GM23338 (cell line): ENCODE results near the gene NDUFB2. TPM values are rescaled to one million over a fixed set of nuclear protein-coding genes. Genes with fewer than 3 reads are reported as not detected.
"Not testable (repeated sequence)": the region's sequence is repeated elsewhere in the genome, so short reads cannot be mapped to it uniquely, and the experiment has no call there.

Experiments
- ATAC-seq: fragments of 200-7000 bp; cut with Tn5 transposase; 3 replicates; pipeline ENCODE4 v1.9.1; 2020
- DNase-seq: peaks from one replicate; pipeline ENCODE4 v3.0.0-alpha.2; 2015; ENCODE audit warnings: low spot score
- H2AFZ ChIP-seq: fragments of 200-600 bp; sonication (generic); 2 replicates; pipeline ENCODE4 v1.8.0; 2016; ENCODE audit warnings: antibody characterized with exemption, mild to moderate bottlenecking, moderate library complexity
- H3F3A ChIP-seq: fragments of 200-600 bp; sonication (generic); replicated peaks from 2 replicates; pipeline ENCODE4 v1.8.0; 2017; ENCODE audit warnings: antibody characterized with exemption, mixed run types, low read depth
- H3K27ac ChIP-seq: fragments of 200-600 bp; sonication (generic); 2 replicates; pipeline ENCODE4 v1.6.1; 2016; ENCODE audit warnings: low read depth
- H3K27me3 ChIP-seq: fragments of 200-600 bp; sonication (generic); 2 replicates; pipeline ENCODE4 v1.8.0; 2016; ENCODE audit warnings: mild to moderate bottlenecking, mixed run types, moderate library complexity; ENCODE audit not compliant: insufficient read depth
- H3K36me3 ChIP-seq: fragments of 200-600 bp; sonication (generic); 2 replicates; pipeline ENCODE4 v1.8.0; 2016; ENCODE audit warnings: mild to moderate bottlenecking; ENCODE audit not compliant: insufficient read depth
- H3K4me1 ChIP-seq: fragments of 200-600 bp; sonication (generic); 2 replicates; pipeline ENCODE4 v1.8.0; 2016; ENCODE audit warnings: mild to moderate bottlenecking, moderate library complexity; ENCODE audit not compliant: insufficient read depth
- H3K4me2 ChIP-seq: fragments of 200-600 bp; sonication (generic); 2 replicates; pipeline ENCODE4 v1.7.1; 2017; ENCODE audit warnings: mixed run types
- H3K4me3 ChIP-seq: fragments of 200-600 bp; sonication (generic); 2 replicates; pipeline ENCODE4 v1.6.1; 2016; ENCODE audit warnings: mixed run types
- H3K79me2 ChIP-seq: fragments of 200-600 bp; sonication (generic); replicated peaks from 2 replicates; pipeline ENCODE4 v1.8.0; 2017; ENCODE audit warnings: mild to moderate bottlenecking; ENCODE audit not compliant: insufficient read depth
- H3K9me2 ChIP-seq: fragments of 200-600 bp; sonication (generic); 2 replicates; pipeline ENCODE4 v1.8.0; 2017; ENCODE audit not compliant: insufficient read depth
- H4K20me1 ChIP-seq: fragments of 200-600 bp; sonication (generic); replicated peaks from 2 replicates; pipeline ENCODE4 v1.8.0; 2017; ENCODE audit warnings: mild to moderate bottlenecking; ENCODE audit not compliant: insufficient read depth
- H3K27ac Mint-ChIP-seq: 2 replicates; pipeline ENCODE4 v1.8.0; 2020; ENCODE audit warnings: inconsistent platforms, mild to moderate bottlenecking, moderate library complexity, mixed read lengths
- H3K27me3 Mint-ChIP-seq: 3 replicates; pipeline ENCODE4 v1.8.0; 2022; ENCODE audit warnings: low read depth, mild to moderate bottlenecking, moderate library complexity, mixed read lengths, inconsistent platforms; ENCODE audit not compliant: insufficient read depth, poor library complexity
- H3K36me3 Mint-ChIP-seq: 3 replicates; pipeline ENCODE4 v1.8.0; 2021; ENCODE audit warnings: low read depth, mild to moderate bottlenecking, inconsistent platforms, moderate library complexity, mixed read lengths
- H3K4me1 Mint-ChIP-seq: 3 replicates; pipeline ENCODE4 v1.8.0; 2020; ENCODE audit warnings: mild to moderate bottlenecking, inconsistent platforms, mixed read lengths
- H3K4me3 Mint-ChIP-seq: 3 replicates; pipeline ENCODE4 v1.8.0; 2021; ENCODE audit warnings: moderate library complexity, mild to moderate bottlenecking, inconsistent platforms, mixed read lengths
- H3K9me3 Mint-ChIP-seq: 3 replicates; pipeline ENCODE4 v1.8.0; 2020; ENCODE audit warnings: moderate library complexity, mild to moderate bottlenecking, inconsistent platforms, mixed read lengths
- CREB1 ChIP-seq: fragments of 250-450 bp; sonication (Bioruptor Pico); IDR thresholded peaks from 2 replicates; pipeline ENCODE4 v1.5.0; 2020; ENCODE audit warnings: low read depth, mild to moderate bottlenecking, moderate library complexity
- EZH2 ChIP-seq: fragments of 200-600 bp; sonication (generic); IDR thresholded peaks from one replicate; pipeline ENCODE4 v1.8.0; 2017; ENCODE audit warnings: antibody characterized with exemption, mild to moderate bottlenecking, low read depth; ENCODE audit not compliant: unreplicated experiment
- JUNB ChIP-seq: IDR thresholded peaks from one replicate; pipeline ENCODE4 v1.6.1; 2016; ENCODE audit warnings: antibody characterized with exemption; ENCODE audit not compliant: unreplicated experiment
- NANOG ChIP-seq: IDR thresholded peaks from 2 replicates; pipeline ENCODE4 v1.6.1; 2016; ENCODE audit warnings: antibody characterized with exemption, borderline replicate concordance
- STAT1 ChIP-seq: IDR thresholded peaks from one replicate; pipeline ENCODE4 v1.6.1; 2016; ENCODE audit warnings: antibody characterized with exemption; ENCODE audit not compliant: unreplicated experiment
- ZNF114 ChIP-seq: fragments of 250-450 bp; sonication (Bioruptor Pico); IDR thresholded peaks from 2 replicates; pipeline ENCODE4 v1.5.0; 2020; ENCODE audit warnings: mild to moderate bottlenecking, moderate library complexity
- ZNF331 ChIP-seq: fragments of 250-450 bp; sonication (Bioruptor Pico); IDR thresholded peaks from 2 replicates; pipeline ENCODE4 v1.5.0; 2020; ENCODE audit warnings: low read depth, mild to moderate bottlenecking, moderate library complexity
- polyA plus RNA-seq: library from polyadenylated mRNA; unstranded; fragments of >200 nt; fragmentation: Nextera tagmentation; extraction: Ambion mirVana; gene quantifications from 2 replicates; pipeline ENCODE4 v1.2.1, GENCODE V29; 2016
- total RNA-seq: library from RNA; depleted of rRNA; stranded (reverse); fragments of >200 nt; shearing (Covaris generic); gene quantifications from 2 replicates; pipeline ENCODE4 v1.2.3, GENCODE V29; 2014
- TF ChIP-seq, protein P1 (sequence below): IDR thresholded peaks from 2 replicates; pipeline ENCODE4 v1.6.1; 2016; ENCODE audit warnings: antibody characterized with exemption
- TF ChIP-seq, protein P2 (sequence below): IDR thresholded peaks from one replicate; pipeline ENCODE4 v1.6.1; 2018; ENCODE audit warnings: antibody characterized with exemption; ENCODE audit not compliant: unreplicated experiment
- TF ChIP-seq, protein P3 (sequence below), 2 experiments: fragments of 200-600 bp in 1 of 2; sonication (generic) in 1 of 2; conservative IDR thresholded peaks; 2 replicates each; pipeline versions ENCODE4 v1.5.1 to v1.6.1; 2016 to 2017; ENCODE audit warnings: antibody characterized with exemption in 2 of 2, low read depth in 2 of 2, mild to moderate bottlenecking in 2 of 2, moderate library complexity in 1 of 2

NDUFB2 gene
- total and polyA plus RNA-seq, 2 experiments from 2014 or later: 306 to 382 TPM

DNA sequence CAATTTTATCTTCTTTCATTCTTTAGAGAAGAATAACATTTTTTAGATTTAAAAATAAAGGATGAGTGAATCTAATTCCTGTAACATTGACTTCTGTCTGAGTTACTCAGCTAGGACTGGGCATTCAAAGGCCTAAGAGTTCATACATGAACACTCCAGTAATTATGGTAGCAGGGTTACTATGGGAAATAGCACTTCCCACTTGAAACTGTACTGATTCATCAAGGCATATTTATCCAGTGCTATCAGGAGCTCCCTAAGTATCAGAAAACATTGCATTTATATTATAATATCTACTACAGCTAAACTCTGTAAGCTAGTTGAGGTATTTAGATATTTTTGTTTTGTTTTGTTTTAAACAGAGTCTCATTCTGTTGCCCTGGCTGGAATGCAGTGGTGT, 41.8 kb downstream of the NDUFB2 start:
- Mint-ChIP-seq H3K27ac (no peak overlapping the region), H3K27me3 (no peaks in the 10 kb centered on the region), H3K9me3 (no peaks in the 10 kb centered on the region), H3K4me3 (no peak overlapping the region), H3K36me3 (peaks cover 16% of the 10 kb centered on the region; the same call in 2 of the 3 replicates), H3K4me1 (peaks cover 7% of the 10 kb centered on the region; the same call in 1 of the 3 replicates)
- DNase-seq (no peak), ATAC-seq (no peak)
- TF ChIP-seq JUNB: no peak
- TF ChIP-seq, protein P1, sequence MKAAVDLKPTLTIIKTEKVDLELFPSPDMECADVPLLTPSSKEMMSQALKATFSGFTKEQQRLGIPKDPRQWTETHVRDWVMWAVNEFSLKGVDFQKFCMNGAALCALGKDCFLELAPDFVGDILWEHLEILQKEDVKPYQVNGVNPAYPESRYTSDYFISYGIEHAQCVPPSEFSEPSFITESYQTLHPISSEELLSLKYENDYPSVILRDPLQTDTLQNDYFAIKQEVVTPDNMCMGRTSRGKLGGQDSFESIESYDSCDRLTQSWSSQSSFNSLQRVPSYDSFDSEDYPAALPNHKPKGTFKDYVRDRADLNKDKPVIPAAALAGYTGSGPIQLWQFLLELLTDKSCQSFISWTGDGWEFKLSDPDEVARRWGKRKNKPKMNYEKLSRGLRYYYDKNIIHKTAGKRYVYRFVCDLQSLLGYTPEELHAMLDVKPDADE: no peak
- TF ChIP-seq CREB1 (CRISPR knock-in tag): no peak
- no peak for TF ChIP-seq NANOG
- TF ChIP-seq, protein P2, sequence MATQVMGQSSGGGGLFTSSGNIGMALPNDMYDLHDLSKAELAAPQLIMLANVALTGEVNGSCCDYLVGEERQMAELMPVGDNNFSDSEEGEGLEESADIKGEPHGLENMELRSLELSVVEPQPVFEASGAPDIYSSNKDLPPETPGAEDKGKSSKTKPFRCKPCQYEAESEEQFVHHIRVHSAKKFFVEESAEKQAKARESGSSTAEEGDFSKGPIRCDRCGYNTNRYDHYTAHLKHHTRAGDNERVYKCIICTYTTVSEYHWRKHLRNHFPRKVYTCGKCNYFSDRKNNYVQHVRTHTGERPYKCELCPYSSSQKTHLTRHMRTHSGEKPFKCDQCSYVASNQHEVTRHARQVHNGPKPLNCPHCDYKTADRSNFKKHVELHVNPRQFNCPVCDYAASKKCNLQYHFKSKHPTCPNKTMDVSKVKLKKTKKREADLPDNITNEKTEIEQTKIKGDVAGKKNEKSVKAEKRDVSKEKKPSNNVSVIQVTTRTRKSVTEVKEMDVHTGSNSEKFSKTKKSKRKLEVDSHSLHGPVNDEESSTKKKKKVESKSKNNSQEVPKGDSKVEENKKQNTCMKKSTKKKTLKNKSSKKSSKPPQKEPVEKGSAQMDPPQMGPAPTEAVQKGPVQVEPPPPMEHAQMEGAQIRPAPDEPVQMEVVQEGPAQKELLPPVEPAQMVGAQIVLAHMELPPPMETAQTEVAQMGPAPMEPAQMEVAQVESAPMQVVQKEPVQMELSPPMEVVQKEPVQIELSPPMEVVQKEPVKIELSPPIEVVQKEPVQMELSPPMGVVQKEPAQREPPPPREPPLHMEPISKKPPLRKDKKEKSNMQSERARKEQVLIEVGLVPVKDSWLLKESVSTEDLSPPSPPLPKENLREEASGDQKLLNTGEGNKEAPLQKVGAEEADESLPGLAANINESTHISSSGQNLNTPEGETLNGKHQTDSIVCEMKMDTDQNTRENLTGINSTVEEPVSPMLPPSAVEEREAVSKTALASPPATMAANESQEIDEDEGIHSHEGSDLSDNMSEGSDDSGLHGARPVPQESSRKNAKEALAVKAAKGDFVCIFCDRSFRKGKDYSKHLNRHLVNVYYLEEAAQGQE: no peak
- no peak for TF ChIP-seq ZNF331 (CRISPR knock-in tag)
- no peak for TF ChIP-seq EZH2
- TF ChIP-seq, protein P3, sequence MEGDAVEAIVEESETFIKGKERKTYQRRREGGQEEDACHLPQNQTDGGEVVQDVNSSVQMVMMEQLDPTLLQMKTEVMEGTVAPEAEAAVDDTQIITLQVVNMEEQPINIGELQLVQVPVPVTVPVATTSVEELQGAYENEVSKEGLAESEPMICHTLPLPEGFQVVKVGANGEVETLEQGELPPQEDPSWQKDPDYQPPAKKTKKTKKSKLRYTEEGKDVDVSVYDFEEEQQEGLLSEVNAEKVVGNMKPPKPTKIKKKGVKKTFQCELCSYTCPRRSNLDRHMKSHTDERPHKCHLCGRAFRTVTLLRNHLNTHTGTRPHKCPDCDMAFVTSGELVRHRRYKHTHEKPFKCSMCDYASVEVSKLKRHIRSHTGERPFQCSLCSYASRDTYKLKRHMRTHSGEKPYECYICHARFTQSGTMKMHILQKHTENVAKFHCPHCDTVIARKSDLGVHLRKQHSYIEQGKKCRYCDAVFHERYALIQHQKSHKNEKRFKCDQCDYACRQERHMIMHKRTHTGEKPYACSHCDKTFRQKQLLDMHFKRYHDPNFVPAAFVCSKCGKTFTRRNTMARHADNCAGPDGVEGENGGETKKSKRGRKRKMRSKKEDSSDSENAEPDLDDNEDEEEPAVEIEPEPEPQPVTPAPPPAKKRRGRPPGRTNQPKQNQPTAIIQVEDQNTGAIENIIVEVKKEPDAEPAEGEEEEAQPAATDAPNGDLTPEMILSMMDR (conservative IDR thresholded peaks at IDR 0.05; ENCODE audit: low read depth in 2 of 2): no peak
- no peak for TF ChIP-seq ZNF114 (CRISPR knock-in tag)
- no peak for TF ChIP-seq STAT1
- Histone ChIP-seq H3K9me2 (no peaks in the 10 kb centered on the region), H3K4me1 (peaks cover 9% of the 10 kb centered on the region; the same call in 1 of the 2 replicates), H3K36me3 (no peaks in the 10 kb centered on the region), H3K27me3 (no peaks in the 10 kb centered on the region), H3K4me3 (no peak overlapping the region), H3F3A (no peaks in the 10 kb centered on the region), H2AFZ (no peak overlapping the region), H4K20me1 (no peaks in the 10 kb centered on the region), H3K4me2 (no peak overlapping the region), H3K79me2 (no peaks in the 10 kb centered on the region), H3K27ac (no peak overlapping the region)

DNA sequence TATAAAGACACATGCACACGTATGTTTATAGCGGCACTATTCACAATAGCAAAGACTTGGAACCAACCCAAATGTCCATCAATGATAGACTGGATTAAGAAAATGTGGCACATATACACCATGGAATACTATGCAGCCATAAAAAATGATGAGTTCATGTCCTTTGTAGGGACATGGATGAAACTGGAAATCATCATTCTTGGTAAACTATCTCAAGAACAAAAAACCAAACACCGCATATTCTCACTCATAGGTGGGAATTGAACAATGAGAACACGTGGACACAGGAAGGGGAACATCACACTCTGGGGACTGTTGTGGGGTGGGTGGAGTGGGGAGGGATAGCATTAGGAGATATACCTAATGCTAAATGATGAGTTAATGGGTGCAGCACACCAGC, 46.7 kb downstream of the NDUFB2 start:
- not testable (repeated sequence) for H3K27me3 Mint-ChIP-seq, H3K27me3 ChIP-seq

More for the DNA sequence above, 46.7 kb downstream of the NDUFB2 start:
- not testable (repeated sequence) for H3F3A ChIP-seq, H4K20me1 ChIP-seq, H3K27ac ChIP-seq, H3K79me2 ChIP-seq, H3K4me3 ChIP-seq, H3K4me3 Mint-ChIP-seq, H3K4me1 ChIP-seq, H3K9me3 Mint-ChIP-seq, H3K9me2 ChIP-seq, H3K27ac Mint-ChIP-seq, H2AFZ ChIP-seq, H3K4me2 ChIP-seq, DNase-seq, H3K36me3 ChIP-seq, ATAC-seq
- peaks cover 15% of the 10 kb centered on the region; the same call in 2 of the 3 replicates for H3K36me3 Mint-ChIP-seq
- peaks cover 10% of the 10 kb centered on the region; the same call in 2 of the 3 replicates for H3K4me1 Mint-ChIP-seq
